Right lung (tissue), 5 donors: ENCODE data around the gene BACH1. TPM values are rescaled to one million over a fixed set of nuclear protein-coding genes. Genes with fewer than 3 reads are reported as not detected.

Source experiments
- DNase-seq, 2 donors: peaks; one replicate each; pipeline ENCODE4 v3.0.0-alpha.2; 2013
- polyA plus RNA-seq, 5 donors: library from polyadenylated mRNA; unstranded; fragments of 120-200 nt; gene quantifications; one replicate each; pipeline versions ENCODE4 v1.2.1 to v1.2.3, GENCODE V29; 2013; ENCODE audit warnings: inconsistent platforms in 1 of 5, low replicate concordance in 1 of 5; ENCODE audit not compliant: insufficient read length in 5 of 5, insufficient read depth in 1 of 5

The BACH1 gene
- polyA plus RNA-seq, 5 donors = 23.8 to 45.7 (median 43.5) TPM

DNA sequence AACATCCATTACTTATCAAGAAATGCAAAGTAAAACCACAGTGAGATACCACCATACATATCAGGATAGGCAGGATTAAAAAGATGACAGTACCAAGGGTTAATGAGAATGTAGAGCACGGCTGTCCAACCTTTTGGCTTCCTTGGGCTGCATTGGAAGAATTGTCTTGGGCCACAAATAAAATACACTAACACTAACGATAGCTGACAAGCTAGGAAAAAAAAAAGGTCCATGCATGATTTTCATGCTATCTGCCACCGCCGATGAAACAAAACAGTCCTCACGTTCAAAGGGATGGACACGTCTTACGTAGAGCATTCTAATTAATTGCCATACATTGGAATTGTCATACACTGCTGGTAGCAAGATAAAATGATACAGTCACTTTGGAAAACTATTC, 14.3 kb downstream of the BACH1 start:
- no peak for DNase-seq

DNA sequence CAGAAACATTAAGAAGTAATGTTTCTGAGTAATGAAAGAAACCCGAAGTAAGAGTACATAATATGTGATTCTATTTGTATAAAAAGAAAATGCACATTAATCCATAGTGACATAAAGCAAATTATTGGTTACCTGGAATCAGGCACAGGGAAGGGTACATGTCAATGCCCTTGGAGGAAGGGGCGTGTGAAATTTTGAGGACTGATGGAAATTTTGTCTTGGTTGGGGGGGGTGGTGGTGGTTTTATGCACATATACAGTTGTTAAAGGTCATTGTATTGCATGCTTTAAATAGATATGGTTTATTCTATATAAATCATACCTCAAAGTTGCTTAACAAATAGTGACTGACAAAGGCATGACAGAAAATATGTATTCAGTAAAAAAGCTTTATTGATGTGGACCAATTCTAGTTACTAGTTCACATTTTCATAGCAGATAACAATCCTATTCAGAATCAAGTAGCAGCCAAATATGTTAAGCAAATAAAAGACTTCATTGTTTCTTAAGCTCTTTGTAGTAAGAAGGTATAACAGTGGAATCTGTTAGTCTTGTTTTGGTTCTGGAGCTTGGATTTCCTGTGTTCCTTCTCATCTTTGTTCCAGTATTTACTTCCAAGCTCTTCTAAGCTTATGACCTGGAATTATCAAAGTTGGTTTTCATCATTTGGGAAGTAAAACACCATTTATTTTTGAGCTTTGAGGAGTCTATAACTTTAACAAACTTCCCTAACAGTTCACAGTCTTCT, 15.1 kb downstream of the BACH1 start:
- DNase-seq = no peak

DNA sequence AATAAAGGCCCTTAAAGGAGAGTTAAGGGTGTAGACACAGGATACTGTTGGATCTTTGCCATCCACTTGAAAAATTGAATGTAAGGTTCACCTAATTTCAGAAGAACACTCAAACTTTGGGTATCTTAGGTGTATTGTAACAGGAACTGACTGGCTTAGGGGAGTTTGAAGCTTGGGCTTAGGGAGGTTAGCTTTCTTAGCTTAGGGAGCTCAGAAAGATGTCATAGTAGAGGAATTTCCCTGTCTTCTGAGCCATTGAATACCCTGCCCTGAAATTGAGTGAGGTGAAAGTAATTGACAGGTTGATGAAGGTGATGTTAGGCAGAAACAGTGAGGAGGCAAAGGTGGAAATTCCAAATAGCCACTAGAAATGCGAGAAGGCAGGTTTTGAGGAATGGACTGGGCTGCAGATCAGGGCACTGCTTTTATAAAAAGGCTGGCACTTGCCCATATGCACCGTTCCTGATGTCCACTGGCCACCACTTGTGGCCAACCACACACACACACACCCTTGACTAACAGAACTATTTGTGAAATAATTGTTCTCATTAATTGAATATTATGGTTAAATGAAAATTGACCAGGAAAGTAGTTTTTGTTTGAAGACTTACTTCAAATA, 16.5 kb downstream of the BACH1 start:
- DNase-seq = no peak

DNA sequence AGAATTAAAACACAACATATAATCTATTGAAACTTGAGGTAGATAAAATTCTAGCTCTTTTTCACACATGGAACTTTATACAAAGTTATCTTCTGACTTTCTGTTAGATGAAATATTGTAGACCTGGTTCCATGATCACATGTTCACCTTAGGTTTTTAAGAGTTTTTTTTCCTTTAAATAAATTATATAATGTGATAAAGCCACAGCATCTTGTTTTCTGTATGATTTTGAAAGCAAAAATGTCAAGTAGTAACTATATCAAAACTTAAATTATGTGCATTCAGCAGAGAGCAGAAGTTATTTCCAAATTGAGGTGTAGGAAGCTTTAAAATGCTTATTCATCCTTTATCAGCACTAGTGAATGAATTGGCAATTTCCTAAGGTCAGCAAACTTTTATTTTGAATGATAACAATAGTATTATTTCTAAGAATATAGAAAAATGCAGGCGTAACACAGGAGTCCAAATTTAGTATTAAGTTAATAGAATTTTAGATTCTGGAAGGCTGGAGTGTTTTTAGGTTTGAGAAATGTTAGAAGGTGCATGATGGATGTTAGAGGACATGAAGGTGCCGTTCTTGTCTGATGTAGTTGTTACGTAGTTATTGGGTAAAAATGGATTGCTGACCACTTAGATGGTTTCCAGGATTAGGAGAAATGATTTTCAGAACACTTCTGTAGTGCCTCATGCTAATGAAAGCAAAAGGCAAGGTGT, 17.5 kb downstream of the BACH1 start:
- no peak for DNase-seq

DNA sequence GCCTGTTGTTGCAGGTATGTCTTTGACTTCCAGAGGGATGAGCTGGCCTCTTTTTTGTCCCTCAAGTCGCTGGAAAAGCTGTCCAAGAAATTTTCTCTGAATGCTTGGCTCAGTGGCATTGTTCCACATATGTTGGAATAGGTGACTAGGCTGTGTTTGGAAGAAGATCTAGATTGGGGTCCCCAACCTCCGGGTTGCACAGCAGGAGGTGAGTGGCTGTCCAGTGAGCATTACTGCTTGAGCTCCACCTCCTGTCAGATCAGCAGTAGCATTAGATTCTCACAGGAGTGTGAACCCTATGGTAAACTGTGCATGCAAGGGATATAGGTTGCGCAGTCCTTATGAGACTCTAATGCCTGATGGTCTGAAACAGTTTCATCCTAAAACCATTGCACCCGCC, 18.1 kb downstream of the BACH1 start:
- no peak for DNase-seq

DNA sequence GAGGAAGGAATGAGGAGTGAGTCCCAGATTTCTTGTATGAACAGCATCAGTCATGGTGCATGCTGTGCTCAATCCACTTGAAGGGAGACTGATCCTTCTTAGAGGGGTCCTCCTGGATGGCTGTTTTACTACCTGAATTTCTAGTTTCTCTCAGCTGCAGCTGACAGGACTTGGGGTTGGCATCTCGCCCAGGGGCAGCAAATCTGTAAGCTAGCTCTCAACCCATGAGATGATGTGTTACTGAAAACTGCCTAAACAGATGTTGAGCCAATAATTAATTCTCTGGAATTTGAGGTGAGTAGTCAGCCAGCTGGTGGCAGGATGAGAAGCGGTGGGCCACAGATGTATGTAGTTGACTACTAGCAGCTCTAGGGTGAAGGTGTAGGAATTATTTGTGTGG, 19.6 kb downstream of the BACH1 start:
- no peak for DNase-seq

DNA sequence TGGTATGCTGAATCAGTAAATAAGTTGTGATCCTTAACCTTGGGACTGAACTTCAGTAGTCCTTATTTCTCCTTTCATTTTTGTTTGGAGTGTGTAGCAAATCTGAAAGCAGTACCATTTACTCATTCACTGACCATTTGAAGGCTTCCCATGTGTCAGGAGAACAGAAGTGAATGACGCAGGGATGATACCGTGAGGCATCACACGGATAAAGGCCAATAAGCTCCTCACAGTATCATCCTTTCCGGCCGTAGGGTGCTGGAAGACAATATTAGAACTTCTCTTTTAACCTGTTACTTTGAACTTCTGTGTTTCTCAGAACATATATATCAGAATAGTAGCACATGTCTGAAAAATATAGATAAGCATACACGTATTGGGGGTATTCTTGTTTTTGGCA, 21.3 kb downstream of the BACH1 start:
- DNase-seq = no peak

DNA sequence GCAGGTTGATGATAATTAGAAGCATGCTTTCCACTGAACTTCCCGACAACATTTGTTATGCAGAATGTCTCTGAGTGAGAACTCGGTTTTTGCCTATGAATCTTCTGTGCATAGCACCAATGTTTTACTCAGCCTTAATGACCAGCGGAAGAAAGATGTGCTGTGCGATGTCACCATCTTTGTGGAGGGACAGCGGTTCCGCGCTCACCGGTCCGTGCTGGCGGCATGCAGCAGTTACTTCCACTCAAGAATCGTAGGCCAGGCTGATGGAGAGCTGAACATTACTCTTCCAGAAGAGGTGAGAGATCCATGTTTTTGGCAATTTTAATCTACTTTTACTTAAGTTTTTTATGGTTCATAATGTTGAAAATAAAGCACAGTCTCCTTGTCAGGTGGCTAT, 22.5 kb downstream of the BACH1 start:
- DNase-seq = no peak

DNA sequence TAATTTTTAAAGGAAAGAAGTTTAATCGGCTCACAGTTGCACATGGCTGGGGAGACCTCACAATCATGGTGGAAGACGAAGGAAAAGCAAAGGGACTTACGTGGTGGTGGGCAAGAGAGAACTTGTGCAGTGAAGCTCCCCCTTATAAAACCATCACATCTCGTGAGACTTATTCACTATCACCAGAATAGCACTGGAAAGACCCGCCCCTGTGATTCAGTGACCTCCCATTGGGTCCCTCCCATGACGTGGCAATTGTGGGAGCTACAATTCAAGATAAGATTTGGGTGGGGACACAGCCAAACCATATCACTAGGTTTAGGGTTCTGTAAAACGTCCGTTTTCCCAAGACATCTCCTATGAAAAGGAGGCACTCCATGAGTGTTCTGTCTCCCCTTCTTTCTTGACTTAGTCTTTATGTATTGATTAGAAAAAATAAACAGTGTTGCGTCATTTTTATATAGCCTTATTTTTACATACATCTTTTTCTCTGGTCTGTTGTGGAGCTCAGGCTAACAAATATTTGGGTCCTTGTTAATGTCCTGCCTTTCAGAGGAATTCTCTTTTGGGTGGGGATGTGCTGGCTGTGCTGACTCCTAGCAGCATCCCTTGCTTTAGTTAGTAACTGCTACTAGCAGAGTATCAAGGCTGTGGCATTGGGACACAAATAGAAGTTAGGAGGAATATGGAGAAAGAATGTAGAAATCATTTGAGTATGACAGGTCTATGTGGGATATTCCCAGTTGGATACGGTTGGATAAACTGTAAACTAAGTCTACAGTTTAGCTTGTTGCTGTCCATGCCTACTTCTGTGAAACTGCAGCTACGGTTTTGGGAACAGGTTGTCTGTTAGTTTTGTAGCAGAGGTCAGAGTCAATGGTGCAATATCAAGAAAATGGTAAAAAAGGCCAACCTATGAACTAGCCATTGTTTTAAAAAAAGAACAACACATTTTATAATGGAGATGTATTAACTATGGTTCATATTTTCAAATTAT, 23.5 kb downstream of the BACH1 start:
- DNase-seq = no peak

DNA sequence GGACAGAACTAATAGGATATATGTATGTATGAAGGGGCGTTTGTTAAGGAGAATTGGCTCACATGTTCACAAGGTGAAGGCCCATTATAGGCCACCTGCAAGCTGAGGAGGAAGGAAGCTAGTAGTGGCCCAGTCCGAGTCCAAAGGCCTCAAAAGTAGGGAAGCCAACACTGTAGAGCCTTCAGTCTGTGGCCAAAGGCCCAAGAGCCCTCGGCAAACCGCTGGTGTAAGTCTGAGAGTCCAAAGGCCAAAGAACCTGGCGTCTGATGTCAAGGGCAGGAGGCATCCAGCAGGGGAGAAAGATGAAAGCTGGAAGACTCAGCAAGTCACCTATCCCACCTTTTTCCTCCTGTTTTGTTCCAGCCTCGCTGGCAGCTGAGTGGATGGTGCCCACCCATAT, 24.5 kb downstream of the BACH1 start:
- DNase-seq = no peak

DNA sequence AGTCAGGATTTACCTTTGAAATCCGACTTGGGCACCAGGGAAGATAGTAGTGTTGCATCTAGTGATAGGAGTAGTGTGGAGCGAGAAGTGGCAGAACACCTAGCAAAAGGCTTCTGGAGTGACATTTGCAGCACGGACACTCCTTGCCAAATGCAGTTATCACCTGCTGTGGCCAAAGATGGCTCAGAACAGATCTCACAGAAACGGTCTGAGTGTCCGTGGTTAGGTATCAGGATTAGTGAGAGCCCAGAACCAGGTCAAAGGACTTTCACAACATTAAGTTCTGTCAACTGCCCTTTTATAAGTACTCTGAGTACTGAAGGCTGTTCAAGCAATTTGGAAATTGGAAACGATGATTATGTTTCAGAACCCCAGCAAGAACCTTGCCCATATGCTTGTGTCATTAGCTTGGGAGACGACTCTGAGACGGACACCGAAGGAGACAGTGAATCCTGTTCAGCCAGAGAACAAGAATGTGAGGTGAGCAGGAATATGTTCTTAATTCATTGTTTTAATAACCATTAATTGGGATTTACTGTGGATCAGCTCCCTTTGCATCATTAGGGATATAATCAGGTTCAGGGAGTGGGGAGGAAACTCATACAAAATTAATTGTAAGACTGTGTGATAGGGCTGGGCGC, 28.3 kb downstream of the BACH1 start:
- no peak for DNase-seq

DNA sequence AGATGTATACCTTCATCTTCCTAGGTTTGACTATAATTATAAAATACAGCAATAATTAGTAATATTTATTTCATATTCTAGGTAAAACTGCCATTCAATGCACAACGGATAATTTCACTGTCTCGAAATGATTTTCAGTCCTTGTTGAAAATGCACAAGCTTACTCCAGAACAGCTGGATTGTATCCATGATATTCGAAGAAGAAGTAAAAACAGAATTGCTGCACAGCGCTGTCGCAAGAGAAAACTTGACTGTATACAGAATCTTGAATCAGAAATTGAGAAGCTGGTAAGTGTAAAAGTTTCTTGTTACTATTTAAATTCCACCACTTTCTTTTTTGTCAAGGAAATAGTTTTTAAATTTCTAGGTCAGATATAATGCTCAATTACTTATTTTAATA, 30.7 kb downstream of the BACH1 start:
- DNase-seq = peak in 1 of 2 donors; percentile 36

DNA sequence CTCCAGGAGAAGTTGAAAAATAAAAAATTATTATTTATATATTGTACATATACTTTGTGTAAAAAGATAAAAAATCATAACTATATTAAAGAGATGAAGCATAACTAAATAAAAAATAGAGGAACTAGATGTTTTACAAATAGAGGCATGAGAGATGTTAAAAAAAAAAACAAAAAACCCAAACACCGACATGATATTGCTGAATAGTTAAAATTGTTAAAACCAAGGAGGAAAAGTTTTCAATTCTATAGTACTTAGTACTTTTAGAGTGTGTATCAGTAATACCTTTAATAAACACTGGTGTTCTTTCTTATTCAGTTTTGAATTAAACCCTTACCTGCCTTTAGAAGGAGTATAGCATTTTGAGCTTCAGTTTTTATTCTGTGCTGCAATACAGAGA, 32.1 kb downstream of the BACH1 start:
- DNase-seq = no peak

DNA sequence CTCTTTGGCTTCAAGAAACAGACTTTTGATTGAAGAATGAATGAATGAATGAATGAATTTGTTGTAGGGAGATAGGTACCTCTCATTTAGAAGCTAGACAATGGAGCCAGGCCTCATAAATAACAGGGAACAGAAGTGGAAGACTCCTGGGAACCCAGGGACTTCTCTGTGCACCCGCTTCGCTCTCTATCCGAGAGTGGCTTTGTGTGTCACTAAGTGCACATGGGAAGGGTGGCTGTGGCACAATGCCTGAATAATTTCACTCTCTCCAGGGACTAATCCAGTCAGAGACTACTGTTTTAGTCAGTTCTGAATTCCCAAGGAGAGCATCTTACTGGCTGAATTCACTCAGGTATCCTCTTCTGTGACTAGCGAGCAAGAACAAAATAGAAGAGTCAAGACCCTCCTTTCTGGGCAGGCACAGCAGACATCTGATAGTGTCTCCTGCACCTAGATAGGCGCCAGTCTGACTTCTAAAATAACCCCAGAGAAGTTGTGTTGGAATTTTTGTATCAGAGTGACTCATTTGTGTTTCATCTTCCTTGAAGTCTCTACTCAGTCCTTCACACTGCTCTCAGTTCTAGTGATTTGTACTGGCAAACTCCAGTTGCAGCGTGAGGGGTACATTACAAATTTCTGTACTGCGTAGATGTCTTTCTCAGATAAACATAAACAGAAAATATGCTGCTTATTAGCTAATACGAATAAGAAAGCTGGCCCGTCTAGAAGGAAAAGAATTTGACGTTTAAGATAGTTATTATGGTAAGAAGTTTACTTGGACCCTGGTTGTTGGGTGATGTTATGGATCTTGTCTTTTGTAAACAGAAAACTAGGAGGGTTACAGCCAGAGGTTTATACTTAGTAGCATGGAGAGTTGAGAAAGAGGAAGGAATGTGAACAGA, 34.0 kb downstream of the BACH1 start:
- no peak for DNase-seq

DNA sequence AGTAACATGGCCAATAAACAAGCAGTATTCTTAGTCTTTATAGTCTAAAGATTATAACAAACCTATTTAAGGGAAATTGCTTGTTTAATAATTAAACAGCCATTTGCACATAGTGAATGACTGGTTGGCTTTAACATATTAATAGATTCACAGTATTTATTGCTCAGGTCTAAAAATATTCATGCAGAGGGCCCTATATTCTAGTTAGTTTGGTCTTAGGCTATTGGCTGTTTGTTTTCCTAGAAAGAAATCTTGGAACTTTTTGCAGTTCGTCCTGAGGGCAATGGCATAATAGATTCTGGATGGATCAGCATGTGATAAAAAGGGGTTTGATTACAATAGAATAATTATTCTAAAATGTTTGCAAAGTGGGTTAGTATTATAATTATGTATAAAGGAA, 34.7 kb downstream of the BACH1 start:
- no peak for DNase-seq

DNA sequence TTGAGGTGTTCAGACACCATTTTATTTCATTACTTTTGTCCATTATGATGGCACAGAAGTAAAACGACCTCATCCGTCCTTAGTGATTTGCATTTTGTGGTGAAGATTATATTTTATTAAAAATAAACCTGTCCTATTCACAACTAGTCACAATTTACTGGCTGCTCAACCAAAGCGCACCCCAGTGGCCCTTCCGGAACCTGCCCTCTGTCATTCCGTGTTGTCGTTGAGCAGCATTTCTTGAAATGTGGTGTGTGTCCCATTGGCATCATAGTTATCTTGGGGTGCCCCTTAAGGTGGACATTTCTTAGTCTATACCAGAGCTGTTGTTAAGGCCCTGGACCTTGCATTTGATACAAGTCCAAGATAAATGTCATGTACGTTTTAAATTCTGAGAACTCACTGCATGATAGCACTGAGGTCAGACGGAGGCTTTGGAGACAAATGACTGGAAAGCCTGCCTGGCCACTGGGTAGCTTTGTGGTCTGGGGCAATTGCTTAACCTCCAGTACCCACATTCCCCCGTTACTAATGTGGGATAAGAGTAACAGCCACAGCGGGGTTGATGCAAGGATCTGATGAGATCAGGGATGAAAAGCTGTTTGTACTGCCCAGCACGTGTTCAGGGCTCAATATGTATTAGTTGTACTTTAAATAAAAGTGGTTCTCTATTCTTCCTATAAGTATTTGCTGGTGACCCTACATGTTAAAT, 36.2 kb downstream of the BACH1 start:
- DNase-seq = no peak

DNA sequence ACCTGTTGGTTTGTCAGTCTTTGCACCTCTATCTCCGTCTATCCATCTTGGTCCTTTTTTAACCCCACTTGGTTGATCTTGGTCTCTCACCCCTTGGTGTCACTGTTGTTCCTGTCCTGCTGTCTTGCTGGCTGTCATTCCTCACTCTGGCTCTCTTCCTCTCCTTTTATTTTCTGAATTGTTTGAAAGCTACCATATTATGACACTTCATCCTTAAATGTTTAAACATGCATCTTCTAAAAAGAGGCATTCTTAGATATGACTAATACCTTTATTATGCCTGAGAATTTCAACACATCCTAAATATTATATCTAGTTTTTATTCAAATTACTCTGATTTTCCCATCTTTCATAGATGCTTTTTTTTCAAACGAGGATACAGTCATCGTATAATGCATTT, 37.0 kb downstream of the BACH1 start:
- no peak for DNase-seq

DNA sequence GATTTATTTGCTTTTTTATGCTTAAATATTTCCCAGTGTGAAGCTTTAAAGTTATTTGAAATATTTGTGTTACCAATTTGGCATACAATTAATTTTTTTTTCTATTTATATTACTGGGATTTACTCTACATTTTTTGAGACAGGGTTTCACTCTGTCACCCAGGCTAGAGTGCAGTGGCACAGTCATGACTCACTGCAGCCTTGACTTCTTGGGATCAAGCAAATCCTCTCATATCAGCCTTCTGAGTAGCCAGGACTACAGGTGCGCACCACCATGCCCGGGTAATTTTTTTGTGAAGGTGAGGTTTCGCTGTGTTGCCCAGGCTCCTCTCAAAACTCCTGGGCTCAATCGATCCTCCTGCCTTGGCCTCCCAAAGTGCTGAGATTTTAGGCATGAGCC, 39.5 kb downstream of the BACH1 start:
- no peak for DNase-seq

DNA sequence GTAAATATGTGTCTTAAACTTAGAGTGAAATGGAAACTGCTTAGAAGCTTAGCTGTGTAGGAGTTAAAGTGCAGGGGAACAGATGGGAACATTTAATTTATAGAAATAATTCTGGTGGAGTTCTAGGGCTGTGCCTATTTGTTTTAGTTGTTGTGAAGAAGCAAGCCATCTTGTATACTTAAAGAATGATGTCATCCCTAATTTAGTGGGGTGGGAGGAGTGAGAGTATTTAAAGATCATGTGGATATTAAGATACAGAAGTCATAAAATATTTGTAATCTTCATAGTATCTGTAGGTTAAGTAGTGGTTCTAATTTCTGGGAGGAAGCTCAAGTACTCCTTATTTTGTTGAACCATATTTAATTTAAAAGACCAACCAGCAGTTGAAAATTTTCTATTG, 41.5 kb downstream of the BACH1 start:
- DNase-seq = no peak
